HG02623 (cell line): Measurements from ENCODE around the gene TEX14.
"Not testable (repeated sequence)": the region's sequence is repeated elsewhere in the genome, so short reads cannot be mapped to it uniquely, and the experiment has no call there.

Source experiments
- ATAC-seq: cut with Tn5 transposase; IDR thresholded peaks from one replicate; pipeline ENCODE4 v1.9.1; 2021; ENCODE audit warnings: moderate library complexity; ENCODE audit not compliant: unreplicated experiment

TEX14 gene

GRCh38 chr17:58658804-58659713 lies 32.8 kb downstream of the TEX14 start:
- ATAC-seq = peak; percentile 63

- ATAC-seq = not testable (repeated sequence)
These were observed 33.7 kb downstream of the TEX14 start for GRCh38 chr17:58657962-58658803.

- ATAC-seq = no peak
These were observed 43.6 kb downstream of the TEX14 start for GRCh38 chr17:58648236-58648635.

- ATAC-seq = no peak
These were observed 48.7 kb downstream of the TEX14 start for GRCh38 chr17:58643147-58643546.

GRCh38 chr17:58641887-58642311 lies 49.9 kb downstream of the TEX14 start:
- ATAC-seq = no peak

- ATAC-seq = no peak
These were observed 51.6 kb downstream of the TEX14 start for GRCh38 chr17:58640202-58640601.

- no peak for ATAC-seq
These were observed 52.2 kb downstream of the TEX14 start for GRCh38 chr17:58639681-58640080.

- no peak for ATAC-seq
These were observed 54.8 kb downstream of the TEX14 start for GRCh38 chr17:58637011-58637570.

- ATAC-seq = no peak
These were observed 59.2 kb downstream of the TEX14 start for GRCh38 chr17:58632324-58633314.

GRCh38 chr17:58631523-58632323 lies 60.1 kb downstream of the TEX14 start:
- peak; percentile 72 for ATAC-seq

GRCh38 chr17:58630883-58631522 lies 60.8 kb downstream of the TEX14 start:
- no peak for ATAC-seq

GRCh38 chr17:58626905-58627304 lies 64.9 kb downstream of the TEX14 start:
- ATAC-seq = no peak

- ATAC-seq = no peak
These were observed 67.1 kb downstream of the TEX14 start for GRCh38 chr17:58624751-58625150.

GRCh38 chr17:58621174-58621573 lies 70.7 kb downstream of the TEX14 start:
- peak; percentile 69 for ATAC-seq

- no peak for ATAC-seq
These were observed 73.5 kb downstream of the TEX14 start for GRCh38 chr17:58618336-58618735.

GRCh38 chr17:58617563-58617962 lies 74.3 kb downstream of the TEX14 start:
- ATAC-seq = no peak

- peak; percentile 69 for ATAC-seq
These were observed 75.8 kb downstream of the TEX14 start for GRCh38 chr17:58615768-58616659.
